A673 (cell line): ENCODE measurements around the gene PARD6G. TPM values are rescaled to one million over a fixed set of nuclear protein-coding genes. Genes with fewer than 3 reads are reported as not detected.

Source experiments
- BruUV-seq: library from RNA; stranded (reverse); fragments of 400-500 nt; replicated peaks from 2 replicates; lab custom pipeline; 2021; lab: Mats Ljungman, UMichigan
- CTCF ChIA-PET: fragments of 300-600 bp; sonication (Branson Sonifier 250); formaldehyde crosslinking; loops from one replicate; lab custom pipeline; 2022; ENCODE audit warnings: antibody characterized with exemption; lab: Charles Lee
- POLR2A ChIA-PET: fragments of 300-600 bp; sonication (Branson Sonifier 250); formaldehyde crosslinking; loops from one replicate; lab custom pipeline; 2022; ENCODE audit warnings: antibody characterized with exemption; ENCODE audit not compliant: low non-redundant PET; lab: Charles Lee
- DNase-seq: peaks from one replicate; pipeline ENCODE4 v3.0.0-alpha.2; 2015; ENCODE audit warnings: low spot score
- H3K27ac ChIP-seq: fragments of 200-600 bp; sonication (generic); 2 replicates; pipeline ENCODE4 v1.5.1; 2016; ENCODE audit warnings: mixed run types, low read depth, mild to moderate bottlenecking, mixed read lengths, antibody characterized with exemption, low read length; ENCODE audit not compliant: poor library complexity, severe bottlenecking
- H3K27me3 ChIP-seq: fragments of 200-600 bp; sonication (generic); replicated peaks from 2 replicates; pipeline ENCODE4 v1.6.1; 2017; ENCODE audit warnings: mixed run types, low read depth, mild to moderate bottlenecking, mixed read lengths, antibody characterized with exemption, low read length; ENCODE audit not compliant: insufficient read depth, poor library complexity
- H3K36me3 ChIP-seq: fragments of 200-600 bp; sonication (generic); 2 replicates; pipeline ENCODE4 v1.6.1; 2016; ENCODE audit warnings: mixed run types, mild to moderate bottlenecking, mixed read lengths, antibody characterized with exemption, low read length; ENCODE audit not compliant: insufficient read depth, poor library complexity, severe bottlenecking
- H3K4me1 ChIP-seq: fragments of 200-600 bp; sonication (generic); 2 replicates; pipeline ENCODE4 v1.6.1; 2017; ENCODE audit warnings: mixed run types, mild to moderate bottlenecking, mixed read lengths, antibody characterized with exemption, low read length; ENCODE audit not compliant: insufficient read depth, poor library complexity, severe bottlenecking
- H3K4me3 ChIP-seq: fragments of 200-600 bp; sonication (generic); 2 replicates; pipeline ENCODE4 v1.5.1; 2016; ENCODE audit warnings: low read depth, mixed run types, mild to moderate bottlenecking, mixed read lengths, low read length; ENCODE audit not compliant: poor library complexity, severe bottlenecking
- H3K9me3 ChIP-seq: fragments of 200-600 bp; sonication (generic); 2 replicates; pipeline ENCODE4 v1.6.1; 2016; ENCODE audit warnings: mixed run types, low read depth, mild to moderate bottlenecking, mixed read lengths, antibody characterized with exemption, low read length; ENCODE audit not compliant: poor library complexity, severe bottlenecking
- CTCF ChIP-seq: fragments of 300-800, 200-600 bp; sonication (generic); conservative IDR thresholded peaks from 2 replicates; pipeline ENCODE4 v1.5.1; 2017; ENCODE audit warnings: low read depth, mild to moderate bottlenecking, antibody characterized with exemption, low read length, moderate library complexity, mixed read lengths
- EZH2 ChIP-seq: fragments of 200-600 bp; sonication (generic); IDR thresholded peaks from 2 replicates; pipeline ENCODE4 v1.6.1; 2017; ENCODE audit warnings: borderline replicate concordance, low read depth, mild to moderate bottlenecking, mixed read lengths, antibody characterized with exemption, low read length; ENCODE audit not compliant: poor library complexity, severe bottlenecking
- intact Hi-C: fragments of 100-400 bp; cut with micrococcal nuclease; formaldehyde crosslinking; loops from one replicate; pipeline ENCODE4 v1.10.0; 2022; ENCODE audit not compliant: unreplicated experiment
- total RNA-seq: library from RNA; stranded (reverse); gene quantifications from 2 replicates; pipeline ENCODE4 v1.2.3, GENCODE V29; 2021

The PARD6G gene
- total RNA-seq, 1 experiment from 2014 or later: 7.9 TPM

- ChIA-PET CTCF (no interaction called here), POLR2A (no interaction called here)
Measured at GRCh38 chr18:80161781-80162417, 85.4 kb downstream of the PARD6G start.

DNA sequence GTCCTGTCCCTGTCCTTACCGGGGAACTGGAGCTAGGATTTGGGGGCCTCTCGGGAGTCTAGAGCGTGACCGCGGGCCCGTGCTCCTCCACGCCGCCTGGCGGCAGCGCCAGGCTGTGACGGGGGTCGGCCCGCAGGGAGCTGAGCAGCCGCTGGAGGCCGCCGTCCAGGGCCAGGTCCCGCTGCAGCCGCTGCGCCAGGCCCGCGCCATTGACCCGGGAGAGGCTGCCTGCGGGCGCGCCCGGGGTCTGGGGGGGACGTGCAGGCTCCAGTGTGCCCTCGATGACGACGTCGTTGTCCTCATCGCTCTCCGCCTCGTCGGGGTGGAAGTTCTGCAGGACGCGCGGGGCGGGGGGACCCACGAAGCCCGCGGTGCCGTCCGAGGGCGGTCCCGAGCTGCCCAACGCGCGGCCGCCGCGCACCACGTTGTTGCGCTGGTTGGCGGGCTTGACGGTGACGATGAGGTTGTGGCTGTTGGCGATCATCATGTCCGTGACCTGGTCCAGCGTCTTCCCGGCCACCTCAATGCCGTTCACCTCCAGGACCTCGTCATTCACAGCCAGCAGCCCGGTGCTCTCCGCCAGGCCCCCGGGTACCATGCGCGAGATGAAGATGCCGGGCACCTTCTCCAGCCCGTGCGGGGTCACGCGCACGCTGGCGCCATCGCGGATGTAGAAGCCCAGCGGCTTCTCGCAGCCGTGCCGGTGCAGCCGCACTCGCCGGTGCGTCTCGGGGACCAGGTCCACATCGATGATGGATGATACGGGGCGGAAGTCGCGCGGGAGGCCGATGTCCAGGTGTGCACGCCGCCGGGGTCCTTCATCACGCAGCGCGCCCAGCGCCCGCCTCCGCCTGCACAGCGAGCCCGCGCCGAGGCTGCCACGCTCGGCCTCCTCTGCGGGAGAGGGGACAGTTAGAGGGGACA, 87.3 kb downstream of the PARD6G start:
- Histone ChIP-seq H3K9me3 (peaks cover 4% of the 10 kb centered on the region), H3K27ac (no peak overlapping the region), H3K4me1 (peaks cover 6% of the 10 kb centered on the region), H3K4me3 (no peak overlapping the region), H3K36me3 (no peaks in the 10 kb centered on the region), H3K27me3 (no peaks in the 10 kb centered on the region)
- CTCF ChIA-PET: no interaction called here
- DNase-seq: no peak
- TF ChIP-seq CTCF: no peak
- TF ChIP-seq EZH2: no peak
- intact Hi-C loops: loop anchor here (10.0 kb wide), 1 partner anchor 365 kb away; the partner anchor contains the start of gene KCNG2
- POLR2A ChIA-PET: no interaction called here
- BruUV-seq: no TSS peak

More at GRCh38 chr18:80161781-80162417, 85.4 kb downstream of the PARD6G start:
- H3K27ac ChIP-seq: no peak overlapping the region
- H3K4me3 ChIP-seq: no peak overlapping the region
- peaks cover under 1% of the 10 kb centered on the region for H3K4me1 ChIP-seq
- no peaks in the 10 kb centered on the region for H3K36me3 ChIP-seq
- no peak for TF ChIP-seq EZH2
- TF ChIP-seq CTCF: no peak
- no peaks in the 10 kb centered on the region for H3K27me3 ChIP-seq
- BruUV-seq: no TSS peak
- intact Hi-C loops: no loop called here
- DNase-seq: no peak
- H3K9me3 ChIP-seq: peaks cover 4% of the 10 kb centered on the region

GRCh38 chr18:80158365-80158764, 88.9 kb downstream of the PARD6G start:
- no peaks in the 10 kb centered on the region for H3K9me3 ChIP-seq
- TF ChIP-seq EZH2 (no peak), CTCF (no peak)
- no peak overlapping the region for H3K4me3 ChIP-seq
- DNase-seq: no peak
- H3K27ac ChIP-seq: no peak overlapping the region
- no peaks in the 10 kb centered on the region for H3K27me3 ChIP-seq
- intact Hi-C loops: loop anchor here (10.0 kb wide), 1 partner anchor 364 kb away; the partner anchor contains the start of gene KCNG2
- ChIA-PET POLR2A (no interaction called here), CTCF (interaction anchor here (0.6 to 1.2 kb wide), 4 partner anchors 11 to 103 kb away, joined by 3 to 4 read pairs (median 3); no protein-coding TSS in a partner anchor)
- peaks cover 6% of the 10 kb centered on the region for H3K4me1 ChIP-seq
- H3K36me3 ChIP-seq: no peaks in the 10 kb centered on the region
- BruUV-seq: no TSS peak
